Body of pancreas (tissue), 4 donors: ENCODE results near the gene TUBG2. TPM values are rescaled to one million over a fixed set of nuclear protein-coding genes. Genes with fewer than 3 reads are reported as not detected.

Experiments used
- ATAC-seq: fragments of 150-250 bp; one replicate; pipeline ENCODE4 v1.9.1; 2016
- DNase-seq, 4 donors: peaks; one replicate each; pipeline ENCODE4 v3.0.0-alpha.2; 2019
- H3K27ac ChIP-seq, 4 donors: fragments of 200-600 bp; sonication (generic); 1 replicate in 3 of 4; 2 replicates in 1 of 4; pipeline versions ENCODE4 v1.5.1 to v1.6.1; 2016 to 2019; ENCODE audit warnings: mild to moderate bottlenecking in 1 of 4, mixed read lengths in 1 of 4, moderate library complexity in 1 of 4
- H3K27me3 ChIP-seq, 2 donors: fragments of 200-600 bp; sonication (generic); one replicate each; pipeline ENCODE4 v1.6.0; 2016; ENCODE audit warnings: mild to moderate bottlenecking in 1 of 2
- H3K36me3 ChIP-seq, 2 donors: fragments of 200-600 bp; sonication (generic); replicated peaks in 1 of 2; 2 replicates each; pipeline ENCODE4 v1.5.1; 2016; ENCODE audit warnings: low read depth in 2 of 2; ENCODE audit not compliant: insufficient read depth in 1 of 2
- H3K4me1 ChIP-seq: fragments of 200-600 bp; sonication (generic); one replicate; pipeline ENCODE4 v1.6.0; 2016
- H3K4me3 ChIP-seq, 2 donors: fragments of 200-600 bp; sonication (generic); 1 replicate in 1 of 2; 2 replicates in 1 of 2; pipeline ENCODE4 v1.5.1; 2016 to 2019
- H3K9me3 ChIP-seq, 3 donors: fragments of 200-600 bp; sonication (generic); 1 replicate in 2 of 3; 2 replicates in 1 of 3; pipeline ENCODE4 v1.5.1; 2016
- CTCF ChIP-seq, 7 experiments: fragments of 450-650 bp in 4 of 7; fragments of 200-600 bp in 3 of 7; sonication (generic) in 3 of 7; IDR thresholded peaks; one replicate each; pipeline ENCODE4 v1.5.1; 2016 to 2019; ENCODE audit warnings: antibody characterized with exemption in 7 of 7
- POLR2A ChIP-seq, 3 donors: fragments of 450-650 bp; IDR thresholded peaks; one replicate each; pipeline ENCODE4 v1.6.1; 2016; ENCODE audit warnings: antibody characterized with exemption in 3 of 3, mild to moderate bottlenecking in 2 of 3
- WGBS, 2 donors: methylation state at CpG; one replicate each; pipeline ENCODE4 v1.1.5; 2017; 5-methylcytosine and 5-hydroxymethylcytosine counted together
- intact Hi-C: fragments of 100-400 bp; cut with DNase I; formaldehyde crosslinking; loops from one replicate; pipeline ENCODE4 v1.15.1; 2023
- total RNA-seq, 2 donors: library from RNA; depleted of rRNA; stranded (reverse); fragments of >200 nt; gene quantifications; one replicate each; pipeline ENCODE4 v1.1.0, GENCODE V29; 2016

Gene TUBG2
- total RNA-seq, 2 donors from 2014 or later = 64.1 to 80.4 TPM

GRCh38 chr17:42685831-42686230 lies 26.7 kb downstream of the TUBG2 start:
- peaks cover 21% of the 10 kb centered on the region for H3K4me1 ChIP-seq
- TF ChIP-seq CTCF (IDR thresholded peaks at IDR 0.05) = no peak
- no peak for TF ChIP-seq POLR2A (IDR thresholded peaks at IDR 0.05)
- DNase-seq = no peak
- ATAC-seq = no peak
- no peak overlapping the region for H3K4me3 ChIP-seq
- no peaks in the 10 kb centered on the region for H3K27me3 ChIP-seq
- no peaks in the 10 kb centered on the region for H3K36me3 ChIP-seq
- H3K27ac ChIP-seq = no peak overlapping the region
- intact Hi-C loops = no loop called here
- WGBS, 2 donors = 72 to 74% methylated on average over 12 to 14 of the region's 14 CpGs
- H3K9me3 ChIP-seq = no peaks in the 10 kb centered on the region

GRCh38 chr17:42686520-42687128 lies 27.5 kb downstream of the TUBG2 start:
- no peak overlapping the region for H3K27ac ChIP-seq
- peaks cover 17% of the 10 kb centered on the region for H3K4me1 ChIP-seq
- H3K4me3 ChIP-seq = no peak overlapping the region
- no peak for ATAC-seq
- no peaks in the 10 kb centered on the region for H3K27me3 ChIP-seq
- 69 to 79% methylated on average over 32 of the region's 32 CpGs for WGBS, 2 donors
- intact Hi-C loops = no loop called here
- no peaks in the 10 kb centered on the region for H3K9me3 ChIP-seq
- TF ChIP-seq POLR2A (IDR thresholded peaks at IDR 0.05) (no peak), CTCF (IDR thresholded peaks at IDR 0.05) (no peak)
- no peak for DNase-seq
- H3K36me3 ChIP-seq = no peaks in the 10 kb centered on the region

GRCh38 chr17:42687707-42688320 lies 28.7 kb downstream of the TUBG2 start:
- DNase-seq = no peak
- intact Hi-C loops = no loop called here
- 76 to 77% methylated on average over 27 of the region's 27 CpGs for WGBS, 2 donors

GRCh38 chr17:42690596-42690995 lies 31.5 kb downstream of the TUBG2 start:
- no peak for ATAC-seq
- H3K27me3 ChIP-seq = no peaks in the 10 kb centered on the region
- H3K27ac ChIP-seq = no peak overlapping the region
- DNase-seq = no peak
- H3K9me3 ChIP-seq = no peaks in the 10 kb centered on the region
- no peaks in the 10 kb centered on the region for H3K4me1 ChIP-seq
- TF ChIP-seq POLR2A (IDR thresholded peaks at IDR 0.05) (no peak), CTCF (IDR thresholded peaks at IDR 0.05) (no peak)
- 79 to 80% methylated on average over 8 to 10 of the region's 10 CpGs for WGBS, 2 donors
- intact Hi-C loops = loop anchor here (10.0 kb wide), 1 partner anchor 254 kb away; no protein-coding TSS in a partner anchor
- H3K4me3 ChIP-seq = no peak overlapping the region
- no peaks in the 10 kb centered on the region for H3K36me3 ChIP-seq

More at GRCh38 chr17:42687707-42688320, 28.7 kb downstream of the TUBG2 start:
- H3K4me3 ChIP-seq = no peak overlapping the region
- H3K27me3 ChIP-seq = no peaks in the 10 kb centered on the region
- no peaks in the 10 kb centered on the region for H3K9me3 ChIP-seq
- no peaks in the 10 kb centered on the region for H3K36me3 ChIP-seq
- ATAC-seq = no peak
- TF ChIP-seq POLR2A (IDR thresholded peaks at IDR 0.05) (no peak), CTCF (IDR thresholded peaks at IDR 0.05) (no peak)
- H3K4me1 ChIP-seq = peaks cover 8% of the 10 kb centered on the region
- no peak overlapping the region for H3K27ac ChIP-seq
